Fibroblast of skin of scalp (primary cell): ENCODE measurements around the gene SERPINB3. TPM values are rescaled to one million over a fixed set of nuclear protein-coding genes. Genes with fewer than 3 reads are reported as not detected.
A peak's percentile ranks its signal among the peaks of the same experiment; 100 is the strongest.
"Not testable (repeated sequence)": the region's sequence is repeated elsewhere in the genome, so short reads cannot be mapped to it uniquely, and the experiment has no call there.

Experiments
- DNase-seq: peaks from one replicate; pipeline ENCODE4 v3.0.0-alpha.2; 2013
- polyA plus RNA-seq, 2 experiments: library from polyadenylated mRNA; unstranded; fragments of 120-200 nt; gene quantifications; one replicate each; pipeline ENCODE4 v1.2.1, GENCODE V29; 2013; ENCODE audit not compliant: insufficient read length in 2 of 2

The SERPINB3 gene
- not detected for polyA plus RNA-seq (2013, experiment 1 of 2; ENCODE audit: insufficient read length)
- polyA plus RNA-seq (2013, experiment 2 of 2; ENCODE audit: insufficient read length): not detected

GRCh38 chr18:63661750-63662149 is at the start of gene SERPINB3:
Gene SERPINB3 (minus strand): TSS chr18:63661893. CDS start chr18:63661216, 677 bp downstream.
- DNase-seq: not testable (repeated sequence)

GRCh38 chr18:63708650-63709049 is 47.0 kb upstream of the SERPINB3 start:
- DNase-seq: peak; percentile 73

- DNase-seq: no peak
Observed at GRCh38 chr18:63707816-63708215, 46.1 kb upstream of the SERPINB3 start.

GRCh38 chr18:63705401-63705800 is 43.7 kb upstream of the SERPINB3 start:
- no peak for DNase-seq

- no peak for DNase-seq
Observed at GRCh38 chr18:63702660-63703059, 41.0 kb upstream of the SERPINB3 start, which contains the start of gene SERPINB11. Gene SERPINB11 (plus strand): TSS chr18:63702960. CDS start chr18:63710194, 7,234 bp downstream.

- no peak for DNase-seq
Observed at GRCh38 chr18:63701952-63702351, 40.3 kb upstream of the SERPINB3 start.

GRCh38 chr18:63700501-63700900 is 38.8 kb upstream of the SERPINB3 start:
- DNase-seq: no peak

- peak; percentile 62 for DNase-seq
Observed at GRCh38 chr18:63697097-63697660, 35.5 kb upstream of the SERPINB3 start.

- DNase-seq: no peak
Observed at GRCh38 chr18:63689064-63689463, 27.4 kb upstream of the SERPINB3 start.

- DNase-seq: peak; percentile 16
Observed at GRCh38 chr18:63686871-63687270, 25.2 kb upstream of the SERPINB3 start.

GRCh38 chr18:63684718-63685117 is 23.0 kb upstream of the SERPINB3 start:
- DNase-seq: no peak

GRCh38 chr18:63683890-63684289 is 22.2 kb upstream of the SERPINB3 start:
- no peak for DNase-seq

GRCh38 chr18:63683152-63683551 is 21.5 kb upstream of the SERPINB3 start:
- DNase-seq: peak; percentile 95

- DNase-seq: no peak
Observed at GRCh38 chr18:63681449-63682340, 20.0 kb upstream of the SERPINB3 start.

GRCh38 chr18:63679820-63680606 is 18.3 kb upstream of the SERPINB3 start:
- DNase-seq: no peak

- DNase-seq: peak; percentile 33
Observed at GRCh38 chr18:63677500-63678225, 16.0 kb upstream of the SERPINB3 start.

GRCh38 chr18:63676526-63677323 is 15.0 kb upstream of the SERPINB3 start:
- no peak for DNase-seq

GRCh38 chr18:63664571-63664970 is 2.9 kb upstream of the SERPINB3 start:
- DNase-seq: peak; percentile 36

GRCh38 chr18:63658920-63659319 is 2.8 kb downstream of the SERPINB3 start:
- not testable (repeated sequence) for DNase-seq

- DNase-seq: peak; percentile 62
Observed at GRCh38 chr18:63650271-63650670, 11.4 kb downstream of the SERPINB3 start.

GRCh38 chr18:63648241-63648640 is 13.5 kb downstream of the SERPINB3 start:
- peak; percentile 46 for DNase-seq
